Ovary (tissue), 3 donors: ENCODE measurements around the gene OR7A5.

Experiments
- EP300 ChIP-seq: sonication (generic); formaldehyde crosslinking; IDR thresholded peaks from one replicate; pipeline ENCODE4 v1.6.1; 2017; ENCODE audit warnings: antibody characterized with exemption
- TF ChIP-seq, protein P1 (sequence below), 3 donors: fragments of 450-650 bp in 2 of 3; fragments of 200-600 bp in 1 of 3; IDR thresholded peaks; one replicate each; pipeline versions ENCODE4 v1.5.1 to v1.8.0; 2016 to 2022; ENCODE audit warnings: antibody characterized with exemption in 3 of 3, mild to moderate bottlenecking in 1 of 3
- donor health status: DM: no; HTN: no; CAD: no.

DNA sequence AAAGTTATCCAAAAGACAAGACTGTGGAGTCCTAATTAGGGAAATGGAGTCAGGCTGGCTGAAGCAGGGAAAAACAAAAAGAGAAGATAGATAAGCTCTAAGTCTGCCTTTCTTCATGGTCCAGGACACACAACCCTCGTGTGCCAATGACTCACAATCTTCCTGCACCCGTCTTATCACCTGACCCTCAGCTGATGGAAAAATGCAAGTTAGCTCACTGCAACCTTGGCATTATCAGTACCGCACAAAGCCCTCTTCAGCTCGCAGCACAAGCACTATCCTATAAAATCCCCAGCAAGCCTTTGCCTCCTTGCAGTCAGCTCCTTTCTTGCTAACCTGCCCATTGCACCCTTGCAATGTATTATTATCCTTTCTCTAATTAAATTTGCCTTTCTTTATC lies 4.3 kb downstream of the OR7A5 start:
- TF ChIP-seq, protein P1, sequence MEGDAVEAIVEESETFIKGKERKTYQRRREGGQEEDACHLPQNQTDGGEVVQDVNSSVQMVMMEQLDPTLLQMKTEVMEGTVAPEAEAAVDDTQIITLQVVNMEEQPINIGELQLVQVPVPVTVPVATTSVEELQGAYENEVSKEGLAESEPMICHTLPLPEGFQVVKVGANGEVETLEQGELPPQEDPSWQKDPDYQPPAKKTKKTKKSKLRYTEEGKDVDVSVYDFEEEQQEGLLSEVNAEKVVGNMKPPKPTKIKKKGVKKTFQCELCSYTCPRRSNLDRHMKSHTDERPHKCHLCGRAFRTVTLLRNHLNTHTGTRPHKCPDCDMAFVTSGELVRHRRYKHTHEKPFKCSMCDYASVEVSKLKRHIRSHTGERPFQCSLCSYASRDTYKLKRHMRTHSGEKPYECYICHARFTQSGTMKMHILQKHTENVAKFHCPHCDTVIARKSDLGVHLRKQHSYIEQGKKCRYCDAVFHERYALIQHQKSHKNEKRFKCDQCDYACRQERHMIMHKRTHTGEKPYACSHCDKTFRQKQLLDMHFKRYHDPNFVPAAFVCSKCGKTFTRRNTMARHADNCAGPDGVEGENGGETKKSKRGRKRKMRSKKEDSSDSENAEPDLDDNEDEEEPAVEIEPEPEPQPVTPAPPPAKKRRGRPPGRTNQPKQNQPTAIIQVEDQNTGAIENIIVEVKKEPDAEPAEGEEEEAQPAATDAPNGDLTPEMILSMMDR (IDR thresholded peaks at IDR 0.05) = no peak
- TF ChIP-seq EP300 = no peak
